Glutamatergic neuron (in vitro differentiated cells): ENCODE data around the gene CDKN2B. TPM values are rescaled to one million over a fixed set of nuclear protein-coding genes. Genes with fewer than 3 reads are reported as not detected.
A peak's percentile ranks its signal among the peaks of the same experiment; 100 is the strongest.

Experiments
- DNase-seq: peaks from one replicate; pipeline ENCODE4 v3.0.0; 2022
- H3K27ac Mint-ChIP-seq: one replicate; pipeline ENCODE4 v1.8.0; 2020; ENCODE audit warnings: mild to moderate bottlenecking, mixed read lengths, inconsistent platforms; ENCODE audit not compliant: unreplicated experiment
- H3K27me3 Mint-ChIP-seq: one replicate; pipeline ENCODE4 v1.8.0; 2020; ENCODE audit warnings: mild to moderate bottlenecking, moderate library complexity, mixed read lengths, inconsistent platforms; ENCODE audit not compliant: unreplicated experiment
- H3K36me3 Mint-ChIP-seq: one replicate; pipeline ENCODE4 v1.8.0; 2020; ENCODE audit warnings: mild to moderate bottlenecking, mixed read lengths, inconsistent platforms; ENCODE audit not compliant: unreplicated experiment
- H3K4me1 Mint-ChIP-seq: one replicate; pipeline ENCODE4 v1.8.0; 2020; ENCODE audit warnings: mild to moderate bottlenecking, low read depth, mixed read lengths, inconsistent platforms; ENCODE audit not compliant: unreplicated experiment
- H3K4me3 Mint-ChIP-seq: one replicate; pipeline ENCODE4 v1.8.0; 2020; ENCODE audit warnings: mild to moderate bottlenecking, mixed read lengths, inconsistent platforms; ENCODE audit not compliant: unreplicated experiment
- H3K9me3 Mint-ChIP-seq: one replicate; pipeline ENCODE4 v1.8.0; 2020; ENCODE audit warnings: mild to moderate bottlenecking, moderate library complexity, mixed read lengths, inconsistent platforms; ENCODE audit not compliant: unreplicated experiment
- CTCF ChIP-seq: fragments of 200-600 bp; sonication (generic); IDR thresholded peaks from one replicate; pipeline ENCODE4 v1.5.0; 2021; ENCODE audit not compliant: partially characterized antibody, unreplicated experiment
- total RNA-seq: library from RNA; stranded (reverse); fragmentation: NEBNext Ultra II Directional; extraction: Animal tissue kit (Norgen Biotek cat#: 25700); gene quantifications from one replicate; pipeline ENCODE4 v1.2.1, GENCODE V29; 2021; ENCODE audit not compliant: unreplicated experiment

CDKN2B gene
- total RNA-seq, 1 donor from 2014 or later: 0.93 TPM

- Mint-ChIP-seq H3K4me1 (peaks cover 7% of the 10 kb centered on the region), H3K4me3 (peak overlapping the region; percentile 35), H3K27ac (no peak overlapping the region), H3K27me3 (peaks cover 60% of the 10 kb centered on the region), H3K36me3 (no peaks in the 10 kb centered on the region), H3K9me3 (peaks cover 16% of the 10 kb centered on the region)
- DNase-seq: peak; percentile 60
- TF ChIP-seq CTCF: no peak
Measured at GRCh38 chr9:21968331-21969010, 40.6 kb downstream of the CDKN2B start.

GRCh38 chr9:21967702-21968101, 41.4 kb downstream of the CDKN2B start:
- TF ChIP-seq CTCF: no peak
- Mint-ChIP-seq H3K27me3 (peaks cover 59% of the 10 kb centered on the region), H3K36me3 (no peaks in the 10 kb centered on the region), H3K4me3 (no peak overlapping the region), H3K4me1 (peaks cover 7% of the 10 kb centered on the region), H3K9me3 (peaks cover 16% of the 10 kb centered on the region), H3K27ac (no peak overlapping the region)
- no peak for DNase-seq

- H3K4me3 Mint-ChIP-seq: no peak overlapping the region
- no peaks in the 10 kb centered on the region for H3K36me3 Mint-ChIP-seq
- H3K4me1 Mint-ChIP-seq: peaks cover 7% of the 10 kb centered on the region
- H3K9me3 Mint-ChIP-seq: peaks cover 16% of the 10 kb centered on the region
- peaks cover 54% of the 10 kb centered on the region for H3K27me3 Mint-ChIP-seq
- H3K27ac Mint-ChIP-seq: no peak overlapping the region
- DNase-seq: no peak
- TF ChIP-seq CTCF: no peak
Measured at GRCh38 chr9:21967169-21967568, 41.9 kb downstream of the CDKN2B start.

GRCh38 chr9:21966140-21966851, 42.8 kb downstream of the CDKN2B start:
- H3K27ac Mint-ChIP-seq: no peak overlapping the region

More at GRCh38 chr9:21966140-21966851, 42.8 kb downstream of the CDKN2B start:
- Mint-ChIP-seq H3K9me3 (peaks cover 15% of the 10 kb centered on the region), H3K36me3 (no peaks in the 10 kb centered on the region), H3K4me3 (no peak overlapping the region), H3K4me1 (peaks cover 7% of the 10 kb centered on the region), H3K27me3 (peaks cover 47% of the 10 kb centered on the region)
- no peak for DNase-seq
- TF ChIP-seq CTCF: no peak
